Fibroblast of upper back skin (primary cell): ENCODE data around the gene PCNX2.

Experiments used
- DNase-seq: peaks from one replicate; pipeline ENCODE4 v3.0.0-alpha.2; 2013

The PCNX2 gene

DNA sequence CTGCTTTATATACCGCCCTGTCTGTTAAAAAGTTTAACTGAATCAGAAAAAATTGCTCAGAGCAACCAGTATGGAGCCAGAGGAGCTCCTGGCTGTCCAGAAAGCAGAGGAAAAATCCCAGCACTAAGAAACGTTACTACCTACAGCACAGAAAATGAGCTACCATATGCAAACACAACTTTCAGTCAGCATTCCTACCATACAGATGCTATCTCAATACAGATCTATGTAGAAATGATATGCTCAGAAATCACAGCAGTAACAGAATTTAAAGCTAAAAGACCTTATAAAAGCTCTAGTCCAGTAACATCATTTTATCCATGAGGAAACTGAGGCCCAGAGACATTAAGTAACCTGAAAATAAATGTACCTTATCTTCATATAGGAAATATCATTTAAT lies 38.7 kb downstream of the PCNX2 start:
- DNase-seq = no peak

DNA sequence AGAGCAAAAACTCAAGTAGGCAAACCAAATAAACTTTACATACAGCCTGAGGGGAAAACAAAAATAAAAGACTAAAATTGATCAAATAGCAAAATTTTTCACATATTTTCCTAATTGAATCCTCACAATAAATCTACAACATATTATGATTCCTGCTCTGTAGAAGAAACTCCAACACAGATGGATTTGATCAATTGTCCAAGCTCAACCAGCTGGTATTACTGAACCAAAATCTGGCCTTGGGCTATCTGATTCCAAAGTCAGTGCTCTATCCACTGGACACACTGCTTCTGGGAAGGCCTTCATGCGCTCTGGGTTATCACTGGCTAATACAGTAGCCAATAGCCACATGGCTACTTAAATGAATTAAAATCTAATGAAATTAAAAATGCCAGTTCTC lies 39.3 kb downstream of the PCNX2 start:
- DNase-seq = no peak

DNA sequence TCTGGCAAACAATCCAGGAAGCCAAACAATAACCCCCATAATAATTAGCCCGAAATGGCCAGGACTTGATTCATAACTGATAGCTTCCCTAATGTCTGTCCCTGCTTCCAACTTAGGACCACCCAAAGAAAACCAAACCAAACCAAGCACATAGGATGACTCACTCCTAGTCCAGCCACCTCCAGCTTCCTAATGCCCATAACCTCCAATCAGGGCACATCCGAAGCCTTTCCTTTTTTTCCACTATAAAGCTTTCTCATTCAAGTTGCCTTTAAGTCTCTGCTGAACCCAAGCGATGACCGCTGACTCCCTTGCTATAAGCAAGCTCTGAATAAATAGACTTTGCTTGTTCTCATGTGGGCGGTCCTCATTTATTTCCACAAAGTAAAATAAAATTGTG lies 40.4 kb downstream of the PCNX2 start:
- no peak for DNase-seq

DNA sequence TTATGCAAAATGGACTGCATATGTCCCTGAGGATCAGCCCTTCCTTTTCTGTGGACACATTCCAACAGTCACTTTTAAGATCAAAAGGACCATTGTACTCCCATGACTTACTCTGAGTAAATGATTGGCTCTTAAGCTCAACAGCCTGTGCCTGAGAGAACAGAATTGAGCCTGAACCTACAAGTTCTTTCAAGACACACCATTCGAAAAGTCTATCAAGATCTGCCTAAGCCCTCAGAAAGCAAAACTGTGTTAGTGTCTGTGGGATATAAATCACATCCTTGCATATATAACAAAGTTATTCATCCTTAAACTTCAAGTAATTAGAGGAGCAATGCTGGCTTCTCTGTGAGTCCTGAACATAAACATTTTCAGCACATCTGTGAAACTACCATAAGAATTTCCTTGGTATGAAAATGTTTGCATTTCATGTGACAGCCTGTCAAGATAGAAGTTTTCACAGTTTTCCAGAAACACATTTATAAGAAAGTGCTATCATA lies 41.6 kb downstream of the PCNX2 start:
- DNase-seq = peak; percentile 18

DNA sequence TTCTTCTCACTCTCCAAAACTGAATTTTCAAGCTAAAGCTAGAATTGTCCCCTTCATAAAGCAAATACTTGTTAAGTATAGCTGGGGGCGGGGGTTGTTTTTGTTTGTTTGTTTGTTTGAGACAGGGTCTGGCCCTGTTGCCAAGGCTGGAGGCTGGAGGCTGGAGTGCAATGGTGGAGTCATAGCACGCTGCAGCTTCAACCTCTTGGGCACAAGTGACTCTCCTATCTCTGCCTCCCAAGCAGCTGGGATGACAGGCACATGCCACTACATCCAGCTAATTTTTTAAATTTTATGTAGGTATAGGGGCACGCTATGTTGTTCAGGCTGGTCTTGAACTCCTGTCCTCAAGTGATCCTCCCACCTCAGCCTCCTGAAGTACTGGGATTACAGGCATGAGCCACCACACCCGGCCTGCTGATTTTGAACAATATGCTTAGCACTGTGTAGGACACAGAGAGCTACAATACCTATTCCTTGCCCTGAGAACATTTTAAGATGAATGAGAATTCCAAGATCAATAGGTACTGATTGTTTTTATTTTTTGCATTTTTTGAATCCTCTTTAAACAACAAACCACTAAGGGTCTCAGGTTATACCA lies 42.2 kb downstream of the PCNX2 start:
- DNase-seq = no peak

GRCh38 chr1:233252441-233252840 lies 43.1 kb downstream of the PCNX2 start:
- no peak for DNase-seq

DNA sequence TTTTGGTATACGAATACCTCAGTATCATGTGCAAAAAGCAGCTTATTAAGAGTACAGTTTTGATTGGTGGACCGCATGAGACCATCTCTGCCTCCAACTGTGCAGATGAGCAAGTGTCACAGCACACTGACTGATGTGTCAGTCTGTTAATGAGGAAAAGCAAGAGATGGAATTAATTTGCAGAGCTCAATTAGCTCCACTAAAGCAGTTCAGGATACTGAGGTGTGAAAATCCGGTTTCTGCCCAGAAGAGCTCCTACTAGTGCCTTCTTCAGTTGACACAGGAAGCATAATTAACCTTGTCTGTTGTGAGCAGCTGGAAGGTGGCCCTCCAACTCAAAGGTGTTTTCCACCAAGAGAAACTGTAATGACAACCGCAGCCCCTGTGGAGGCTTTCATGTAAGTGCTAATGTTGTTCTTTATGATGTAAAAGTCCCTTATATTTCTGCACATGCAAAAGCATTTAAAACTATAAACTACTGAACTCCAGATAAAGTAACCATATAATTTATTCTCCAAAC lies 44.3 kb downstream of the PCNX2 start:
- no peak for DNase-seq

DNA sequence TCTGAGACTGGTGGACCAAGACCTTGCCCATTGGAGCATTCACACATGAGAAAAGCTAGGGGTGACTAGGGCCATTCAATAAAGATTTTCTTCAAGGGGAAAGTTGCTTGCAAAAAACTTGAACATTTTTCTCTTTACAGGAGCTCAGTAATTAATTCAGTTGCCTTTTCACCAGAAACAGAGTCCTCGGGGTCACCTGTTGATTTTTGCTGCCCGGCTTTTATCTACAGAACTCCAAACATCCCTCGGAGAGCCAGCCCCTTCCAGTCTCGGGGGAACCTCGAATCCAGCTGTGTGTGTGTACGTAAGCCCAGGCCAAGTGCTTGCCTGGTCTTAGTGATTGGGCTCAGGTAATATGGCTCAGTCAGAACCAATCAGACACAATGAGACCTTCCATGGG lies 47.5 kb downstream of the PCNX2 start:
- no peak for DNase-seq

GRCh38 chr1:233246965-233247364 lies 48.6 kb downstream of the PCNX2 start:
- DNase-seq = no peak

DNA sequence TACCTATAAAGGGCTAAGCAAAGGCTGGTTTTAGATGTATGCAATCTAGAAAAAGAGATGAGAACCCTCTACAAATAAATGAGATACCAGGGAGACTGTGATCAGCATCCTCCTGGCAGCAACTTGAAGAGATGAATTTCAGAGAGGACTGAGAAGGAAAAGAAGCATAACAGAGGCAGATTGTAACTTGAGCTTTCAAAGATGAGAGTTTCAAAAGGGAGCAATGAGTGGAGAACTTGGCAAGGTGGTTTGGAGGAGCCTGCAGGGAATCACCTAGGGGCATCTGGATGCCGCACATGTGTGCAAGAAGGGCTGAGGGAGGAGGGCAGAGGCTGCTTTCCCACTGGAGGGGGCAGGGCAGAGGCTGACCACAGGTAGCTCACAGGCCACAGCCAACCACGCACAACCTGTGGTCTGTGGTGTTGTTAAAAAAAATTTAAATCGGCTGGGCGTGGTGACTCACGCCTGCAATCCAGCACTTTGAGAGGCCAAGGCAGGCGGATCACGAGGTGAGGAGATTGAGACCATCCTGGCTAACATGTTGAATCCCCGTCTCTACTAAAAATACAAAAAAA lies 50.2 kb downstream of the PCNX2 start:
- no peak for DNase-seq

DNA sequence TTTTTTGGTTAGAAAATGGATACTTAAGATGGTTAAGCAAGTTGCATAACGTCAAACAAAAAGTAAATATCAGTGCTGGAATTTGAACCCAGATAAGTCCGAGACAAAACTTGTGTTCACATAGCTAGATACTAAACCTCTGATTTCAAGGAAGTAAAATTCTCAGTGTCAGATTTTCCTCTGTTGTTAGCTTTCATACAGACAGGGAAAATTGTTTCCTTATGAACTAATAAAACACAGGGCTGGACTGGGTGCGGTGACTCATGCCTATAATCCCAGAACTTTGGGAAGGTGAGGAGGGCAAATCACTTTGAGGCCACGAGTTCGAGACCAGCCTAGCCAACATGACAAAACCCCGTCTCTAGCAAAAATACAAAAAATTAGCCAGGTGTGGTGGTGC lies 51.3 kb downstream of the PCNX2 start:
- DNase-seq = peak; percentile 37

- no peak for DNase-seq
Measured at GRCh38 chr1:233242827-233243483, 52.6 kb downstream of the PCNX2 start.

GRCh38 chr1:233241759-233242158 lies 53.8 kb downstream of the PCNX2 start:
- no peak for DNase-seq

GRCh38 chr1:233240829-233241682 lies 54.5 kb downstream of the PCNX2 start:
- peak; percentile 48 for DNase-seq

GRCh38 chr1:233240371-233240770 lies 55.2 kb downstream of the PCNX2 start:
- peak; percentile 63 for DNase-seq

DNA sequence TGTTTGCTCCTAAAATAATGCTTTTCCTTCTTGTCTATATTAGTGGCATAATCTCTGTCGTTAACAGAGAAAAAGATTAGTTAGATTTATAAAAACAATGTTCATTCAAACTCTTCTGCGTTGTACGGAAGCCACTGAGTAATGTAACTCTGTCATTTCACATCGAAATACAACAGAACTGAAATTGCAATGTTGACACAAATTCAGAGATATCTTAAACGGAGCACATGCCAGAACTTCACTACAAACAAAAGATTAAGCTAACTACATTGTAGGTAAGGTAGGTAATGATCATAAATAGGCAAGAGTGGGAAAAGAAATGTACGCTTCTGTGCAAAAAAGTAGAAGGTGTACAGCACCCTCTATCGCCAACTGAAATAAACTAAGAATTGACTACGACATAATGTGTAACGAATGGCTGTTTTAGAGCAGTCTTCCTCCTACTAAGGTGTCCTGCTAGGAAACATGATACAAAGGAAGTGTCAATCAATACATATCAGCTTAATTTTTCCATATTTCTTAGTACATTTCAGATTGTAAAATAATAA lies 56.6 kb downstream of the PCNX2 start:
- no peak for DNase-seq

DNA sequence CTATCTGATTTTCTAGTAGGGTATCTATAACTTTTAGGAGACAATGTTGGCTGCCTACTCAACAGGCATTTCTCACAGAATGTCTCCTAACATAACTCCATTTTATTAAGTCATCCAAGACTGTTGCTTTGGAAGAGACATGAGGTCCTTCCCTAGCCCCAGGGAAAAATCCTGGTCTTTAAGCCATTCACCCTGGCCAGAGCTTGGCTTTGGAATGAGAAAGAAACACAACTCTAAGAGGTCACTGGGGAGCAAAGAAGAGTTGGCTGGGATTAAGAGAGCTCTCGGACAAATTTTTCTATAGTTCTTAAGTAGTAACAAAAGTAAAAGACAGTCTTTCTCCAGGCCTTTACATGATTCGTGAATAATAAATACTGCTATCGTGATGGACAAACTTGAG lies 57.9 kb downstream of the PCNX2 start:
- DNase-seq = no peak

- DNase-seq = no peak
Measured at GRCh38 chr1:233233508-233234040, 62.0 kb downstream of the PCNX2 start.

- no peak for DNase-seq
Measured at GRCh38 chr1:233230011-233230410, 65.5 kb downstream of the PCNX2 start.

GRCh38 chr1:233229288-233229687 lies 66.2 kb downstream of the PCNX2 start:
- DNase-seq = no peak

- no peak for DNase-seq
Measured at GRCh38 chr1:233227930-233228465, 67.5 kb downstream of the PCNX2 start.

GRCh38 chr1:233224311-233224710 lies 71.2 kb downstream of the PCNX2 start:
- DNase-seq = no peak
